ENCODE data around the gene RANBP3.
"Not testable (repeated sequence)": the region's sequence is repeated elsewhere in the genome, so short reads cannot be mapped to it uniquely, and the experiment has no call there.

RANBP3 gene

GRCh38 chr19:6007866-6008265 is 29.9 kb upstream of the RANBP3 start:
- DNase-seq (ENCODE audit: extremely low read depth in 1 of 2, low read depth in 1 of 2) = no peak

- DNase-seq (ENCODE audit: extremely low read depth in 1 of 2, low read depth in 1 of 2) = no peak
Observed at GRCh38 chr19:6006896-6007295, 29.0 kb upstream of the RANBP3 start.

- not testable (repeated sequence) for DNase-seq (ENCODE audit: extremely low read depth in 1 of 2, low read depth in 1 of 2)
Observed at GRCh38 chr19:6006070-6006446, 28.1 kb upstream of the RANBP3 start.

GRCh38 chr19:6005321-6006069 is 27.6 kb upstream of the RANBP3 start:
- DNase-seq (ENCODE audit: extremely low read depth in 1 of 2, low read depth in 1 of 2) = no peak

- DNase-seq (ENCODE audit: extremely low read depth in 1 of 2, low read depth in 1 of 2) = no peak
Observed at GRCh38 chr19:6003976-6004375, 26.0 kb upstream of the RANBP3 start.

GRCh38 chr19:6002591-6002990 is 24.7 kb upstream of the RANBP3 start:
- DNase-seq (ENCODE audit: extremely low read depth in 1 of 2, low read depth in 1 of 2) = no peak

- no peak for DNase-seq (ENCODE audit: extremely low read depth in 1 of 2, low read depth in 1 of 2)
Observed at GRCh38 chr19:6000228-6000847, 22.4 kb upstream of the RANBP3 start.

GRCh38 chr19:5999693-6000092 is 21.8 kb upstream of the RANBP3 start:
- no peak for DNase-seq (ENCODE audit: extremely low read depth in 1 of 2, low read depth in 1 of 2)

- no peak for DNase-seq (ENCODE audit: extremely low read depth in 1 of 2, low read depth in 1 of 2)
Observed at GRCh38 chr19:5997371-5997770, 19.4 kb upstream of the RANBP3 start.

- no peak for DNase-seq (ENCODE audit: extremely low read depth in 1 of 2, low read depth in 1 of 2)
Observed at GRCh38 chr19:5996623-5997320, 18.8 kb upstream of the RANBP3 start.

- DNase-seq (ENCODE audit: extremely low read depth in 1 of 2, low read depth in 1 of 2) = no peak
Observed at GRCh38 chr19:5996102-5996501, 18.2 kb upstream of the RANBP3 start.

GRCh38 chr19:5995606-5996005 is 17.7 kb upstream of the RANBP3 start:
- DNase-seq (ENCODE audit: extremely low read depth in 1 of 2, low read depth in 1 of 2) = no peak

- DNase-seq (ENCODE audit: extremely low read depth in 1 of 2, low read depth in 1 of 2) = no peak
Observed at GRCh38 chr19:5994405-5995165, 16.6 kb upstream of the RANBP3 start.

GRCh38 chr19:5993648-5994358 is 15.9 kb upstream of the RANBP3 start:
- no peak for DNase-seq (ENCODE audit: extremely low read depth in 1 of 2, low read depth in 1 of 2)

GRCh38 chr19:5993201-5993600 is 15.3 kb upstream of the RANBP3 start:
- DNase-seq (ENCODE audit: extremely low read depth in 1 of 2, low read depth in 1 of 2) = no peak

- no peak for DNase-seq (ENCODE audit: extremely low read depth in 1 of 2, low read depth in 1 of 2)
Observed at GRCh38 chr19:5992756-5993155, 14.8 kb upstream of the RANBP3 start.

- no peak for DNase-seq (ENCODE audit: extremely low read depth in 1 of 2, low read depth in 1 of 2)
Observed at GRCh38 chr19:5991244-5991838, 13.4 kb upstream of the RANBP3 start.

- DNase-seq (ENCODE audit: extremely low read depth in 1 of 2, low read depth in 1 of 2) = no peak
Observed at GRCh38 chr19:5990289-5990797, 12.4 kb upstream of the RANBP3 start.

GRCh38 chr19:5989388-5990074 is 11.6 kb upstream of the RANBP3 start:
- no peak for DNase-seq (ENCODE audit: extremely low read depth in 1 of 2, low read depth in 1 of 2)
